Hippocampal formation (tissue), 2 donors: ENCODE measurements around the gene NABP1.

Source experiments
- DNase-seq, 2 donors: peaks; one replicate each; lab custom pipeline; 2025; lab: John Stamatoyannopoulos, UW

The NABP1 gene

GRCh38 chr2:191649519-191649918 is 28.4 kb upstream of the NABP1 start:
- DNase-seq = no peak

- DNase-seq = no peak
Observed at GRCh38 chr2:191650896-191651773, 26.8 kb upstream of the NABP1 start.

GRCh38 chr2:191653667-191654391 is 24.1 kb upstream of the NABP1 start:
- no peak for DNase-seq

GRCh38 chr2:191656391-191656790 is 21.5 kb upstream of the NABP1 start:
- DNase-seq = no peak

- DNase-seq = no peak
Observed at GRCh38 chr2:191656792-191657191, 21.1 kb upstream of the NABP1 start.

- no peak for DNase-seq
Observed at GRCh38 chr2:191657977-191658376, 20.0 kb upstream of the NABP1 start.

- no peak for DNase-seq
Observed at GRCh38 chr2:191659198-191659597, 18.7 kb upstream of the NABP1 start.

GRCh38 chr2:191660575-191660974 is 17.4 kb upstream of the NABP1 start:
- no peak for DNase-seq

- no peak for DNase-seq
Observed at GRCh38 chr2:191661097-191661924, 16.6 kb upstream of the NABP1 start.

GRCh38 chr2:191664823-191665677 is 12.9 kb upstream of the NABP1 start:
- no peak for DNase-seq

- no peak for DNase-seq
Observed at GRCh38 chr2:191666226-191666625, 11.7 kb upstream of the NABP1 start.

GRCh38 chr2:191666732-191667131 is 11.2 kb upstream of the NABP1 start:
- DNase-seq = no peak

GRCh38 chr2:191670076-191670475 is 7.9 kb upstream of the NABP1 start:
- no peak for DNase-seq

- DNase-seq = no peak
Observed at GRCh38 chr2:191670787-191671186, 7.1 kb upstream of the NABP1 start.

- DNase-seq = no peak
Observed at GRCh38 chr2:191675807-191676721, 1.9 kb upstream of the NABP1 start.

- peak in 1 of 2 donors; percentile 63 for DNase-seq
Observed at GRCh38 chr2:191676790-191677645, 918 bp upstream of the NABP1 start.

GRCh38 chr2:191678437-191679100 is 633 bp downstream of the NABP1 start:
- DNase-seq = no peak

- no peak for DNase-seq
Observed at GRCh38 chr2:191679818-191680600, 2.1 kb downstream of the NABP1 start.
